Vagina (tissue), 2 donors: ENCODE results near the gene CXCL10. TPM values are rescaled to one million over a fixed set of nuclear protein-coding genes. Genes with fewer than 3 reads are reported as not detected.
"Not testable (repeated sequence)": the region's sequence is repeated elsewhere in the genome, so short reads cannot be mapped to it uniquely, and the experiment has no call there.

Experiments
- DNase-seq, 2 donors: peaks; one replicate each; pipeline ENCODE4 v3.0.0-alpha.2; 2017; ENCODE audit errors: extremely low spot score in 2 of 2
- H3K27ac ChIP-seq: fragments of 200-600 bp; sonication (generic); one replicate; pipeline ENCODE4 v1.5.1; 2019
- H3K27me3 ChIP-seq: fragments of 200-600 bp; sonication (generic); one replicate; pipeline ENCODE4 v1.5.1; 2019
- H3K36me3 ChIP-seq, 2 donors: fragments of 200-600 bp; sonication (generic); one replicate each; pipeline ENCODE4 v1.5.1; 2017 to 2019
- H3K4me1 ChIP-seq: fragments of 200-600 bp; sonication (generic); one replicate; pipeline ENCODE4 v1.5.1; 2019
- H3K4me3 ChIP-seq, 2 donors: fragments of 200-600 bp; sonication (generic); 1 replicate in 1 of 2; 2 replicates in 1 of 2; pipeline ENCODE4 v1.5.1; 2016 to 2019
- H3K9me3 ChIP-seq: fragments of 200-600 bp; sonication (generic); one replicate; pipeline ENCODE4 v1.5.1; 2019
- CTCF ChIP-seq, 3 experiments: fragments of 450-650 bp in 2 of 3; fragments of 200-600 bp in 1 of 3; sonication (generic) in 1 of 3; IDR thresholded peaks; one replicate each; pipeline ENCODE4 v1.5.1; 2017 to 2019; ENCODE audit warnings: antibody characterized with exemption in 3 of 3, mild to moderate bottlenecking in 2 of 3, moderate library complexity in 2 of 3
- POLR2A ChIP-seq, 2 donors: fragments of 450-650 bp; IDR thresholded peaks; one replicate each; pipeline ENCODE4 v1.6.1; 2017; ENCODE audit warnings: antibody characterized with exemption in 2 of 2, mild to moderate bottlenecking in 2 of 2, moderate library complexity in 2 of 2
- POLR2AphosphoS5 ChIP-seq, 2 donors: sonication (generic); formaldehyde crosslinking; IDR thresholded peaks; one replicate each; pipeline ENCODE4 v1.9.0; 2017; ENCODE audit warnings: antibody characterized with exemption in 2 of 2, mild to moderate bottlenecking in 2 of 2, low read depth in 1 of 2; ENCODE audit not compliant: insufficient read depth in 1 of 2
- intact Hi-C: fragments of 100-400 bp; cut with DNase I; formaldehyde crosslinking; loops from one replicate; pipeline ENCODE4 v1.15.1; 2023
- total RNA-seq: library from RNA; depleted of rRNA; stranded (reverse); fragments of >200 nt; gene quantifications from one replicate; pipeline ENCODE4 v1.2.3, GENCODE V29; 2016

The CXCL10 gene
- total RNA-seq, 1 donor from 2014 or later: 1.7 TPM

DNA sequence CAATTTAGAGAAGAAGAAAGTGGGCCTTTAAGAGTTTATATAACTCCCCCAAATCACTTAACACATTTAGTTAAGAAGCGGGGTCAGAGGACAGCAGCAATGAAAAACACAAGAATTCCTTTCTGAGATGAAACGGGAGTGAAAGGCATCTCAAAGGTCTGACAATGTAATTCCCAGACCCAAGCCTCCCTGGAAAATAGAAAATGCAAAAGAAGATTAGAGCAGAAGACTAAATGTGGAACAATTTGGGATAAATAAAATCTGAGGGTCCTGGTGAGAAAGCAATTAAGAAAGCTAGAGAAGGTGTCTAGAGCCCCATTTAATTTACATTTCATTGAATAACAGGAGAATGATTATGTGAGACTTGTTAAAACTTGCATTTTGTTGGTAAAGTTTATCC lies 32.1 kb upstream of the CXCL10 start:
- no peaks in the 10 kb centered on the region for H3K36me3 ChIP-seq
- no peaks in the 10 kb centered on the region for H3K9me3 ChIP-seq
- H3K4me1 ChIP-seq: no peaks in the 10 kb centered on the region
- intact Hi-C loops: no loop called here
- DNase-seq: no peak
- TF ChIP-seq POLR2AphosphoS5 (IDR thresholded peaks at IDR 0.05; ENCODE audit: insufficient read depth in 1 of 2, low read depth in 1 of 2) (no peak), POLR2A (IDR thresholded peaks at IDR 0.05) (no peak), CTCF (IDR thresholded peaks at IDR 0.05) (no peak)
- no peaks in the 10 kb centered on the region for H3K27me3 ChIP-seq
- no peak overlapping the region for H3K27ac ChIP-seq
- no peak overlapping the region for H3K4me3 ChIP-seq

GRCh38 chr4:76055016-76055415 lies 31.7 kb upstream of the CXCL10 start:
- H3K4me3 ChIP-seq: no peak overlapping the region
- no peak for TF ChIP-seq POLR2AphosphoS5 (IDR thresholded peaks at IDR 0.05; ENCODE audit: insufficient read depth in 1 of 2, low read depth in 1 of 2)
- TF ChIP-seq CTCF (IDR thresholded peaks at IDR 0.05): no peak
- no peak for TF ChIP-seq POLR2A (IDR thresholded peaks at IDR 0.05)
- H3K36me3 ChIP-seq: no peaks in the 10 kb centered on the region
- no peaks in the 10 kb centered on the region for H3K27me3 ChIP-seq
- intact Hi-C loops: no loop called here
- no peaks in the 10 kb centered on the region for H3K4me1 ChIP-seq
- no peak overlapping the region for H3K27ac ChIP-seq
- DNase-seq: no peak
- H3K9me3 ChIP-seq: no peaks in the 10 kb centered on the region

DNA sequence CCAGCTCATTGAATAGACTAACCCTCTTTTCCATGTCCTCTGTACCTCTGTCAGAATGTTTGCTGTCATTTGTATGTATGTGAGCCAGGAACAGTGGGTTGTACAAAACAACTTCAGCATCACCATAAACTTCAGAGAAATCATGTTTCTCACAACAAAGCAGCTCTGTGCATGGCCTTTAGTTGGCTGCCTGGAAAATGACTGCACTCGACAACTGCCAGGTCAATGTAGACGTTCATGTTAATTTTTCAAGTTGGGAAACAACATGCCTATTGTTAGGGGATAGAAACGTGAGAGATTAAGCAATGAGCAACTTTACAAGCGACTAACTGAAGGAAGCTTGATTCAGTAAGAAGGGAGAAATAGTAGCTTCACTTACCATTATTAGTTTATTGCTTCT lies 30.4 kb upstream of the CXCL10 start:
- Histone ChIP-seq H3K4me3 (no peak overlapping the region), H3K27me3 (no peaks in the 10 kb centered on the region), H3K27ac (no peak overlapping the region), H3K9me3 (no peaks in the 10 kb centered on the region), H3K4me1 (no peaks in the 10 kb centered on the region), H3K36me3 (no peaks in the 10 kb centered on the region)
- intact Hi-C loops: no loop called here
- no peak for DNase-seq
- TF ChIP-seq POLR2A (IDR thresholded peaks at IDR 0.05) (no peak), POLR2AphosphoS5 (IDR thresholded peaks at IDR 0.05; ENCODE audit: insufficient read depth in 1 of 2, low read depth in 1 of 2) (no peak), CTCF (IDR thresholded peaks at IDR 0.05) (no peak)

DNA sequence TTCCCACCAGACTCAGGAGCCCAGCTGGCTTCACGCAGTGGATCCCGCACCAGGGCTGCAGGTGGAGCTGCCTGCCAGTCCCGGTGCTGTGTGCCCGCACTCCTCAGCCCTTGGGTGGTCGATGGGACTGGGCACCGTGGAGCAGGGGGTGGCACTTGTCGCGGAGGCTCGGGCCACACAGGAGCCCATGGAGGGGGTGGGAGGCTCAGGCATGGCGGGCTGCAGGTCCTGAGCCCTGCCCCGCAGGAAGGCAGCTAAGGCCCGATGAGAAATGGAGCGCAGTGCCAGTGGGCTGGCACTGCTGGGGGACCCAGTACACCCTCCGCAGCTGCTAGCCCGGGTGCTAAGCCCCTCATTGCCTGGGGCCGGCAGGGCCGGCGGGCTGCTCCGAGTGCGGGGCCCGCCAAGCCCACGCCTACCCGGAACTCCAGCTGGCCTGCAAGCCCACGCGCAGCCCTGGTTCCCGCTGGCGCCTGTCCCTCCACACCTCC lies 27.3 kb upstream of the CXCL10 start:
- H3K4me1 ChIP-seq, H3K27me3 ChIP-seq, H3K4me3 ChIP-seq, intact Hi-C loops, DNase-seq, H3K36me3 ChIP-seq, H3K9me3 ChIP-seq, H3K27ac ChIP-seq: not testable (repeated sequence)

DNA sequence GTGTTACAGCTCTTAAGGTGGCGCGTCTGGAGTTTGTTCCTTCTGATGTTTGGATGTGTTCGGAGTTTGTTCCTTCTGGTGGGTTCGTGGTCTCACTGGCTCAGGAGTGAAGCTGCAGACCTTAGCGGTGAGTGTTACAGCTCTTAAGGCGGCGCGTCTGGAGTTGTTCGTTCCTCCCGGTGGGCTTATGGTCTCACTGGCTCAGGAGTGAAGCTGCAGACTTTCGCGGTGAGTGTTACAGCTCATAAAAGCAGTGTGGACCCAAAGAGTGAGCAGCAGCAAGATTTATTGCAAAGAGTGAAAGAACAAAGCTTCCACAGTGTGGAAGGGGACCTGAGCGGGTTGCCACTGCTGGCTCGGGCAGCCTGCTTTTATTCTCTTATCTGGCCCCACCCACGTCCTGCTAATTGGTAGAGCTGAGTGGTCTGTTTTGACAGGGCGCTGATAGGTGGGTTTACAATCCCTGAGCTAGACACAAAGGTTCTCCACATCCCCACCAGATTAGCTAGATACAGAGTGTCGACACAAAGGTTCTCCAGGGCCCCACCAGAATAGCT lies 26.6 kb upstream of the CXCL10 start:
- H3K27ac ChIP-seq, H3K4me3 ChIP-seq, H3K9me3 ChIP-seq, DNase-seq, H3K36me3 ChIP-seq, intact Hi-C loops, H3K4me1 ChIP-seq, H3K27me3 ChIP-seq: not testable (repeated sequence)

DNA sequence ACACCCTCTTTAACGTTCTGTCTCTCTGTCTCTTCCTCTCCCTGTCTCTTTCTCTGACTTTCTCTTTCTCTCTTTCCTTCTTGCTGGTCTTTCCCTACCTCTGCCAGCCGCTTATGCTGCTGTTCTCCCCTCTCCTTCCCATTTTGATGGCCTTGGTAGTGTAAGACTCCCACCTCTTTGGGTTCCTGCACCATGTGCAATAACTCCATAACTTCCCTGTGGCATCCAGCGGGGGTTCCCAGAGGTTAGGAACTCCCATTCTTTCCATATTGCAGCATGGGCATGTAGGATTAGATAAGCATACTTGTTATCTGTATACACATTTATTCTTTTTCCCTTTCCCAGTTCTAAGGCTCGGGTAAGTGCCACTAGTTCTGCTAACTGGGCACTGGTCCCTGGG lies 21.4 kb upstream of the CXCL10 start:
- H3K36me3 ChIP-seq, intact Hi-C loops, H3K27me3 ChIP-seq, H3K4me3 ChIP-seq, DNase-seq, H3K9me3 ChIP-seq, H3K4me1 ChIP-seq, H3K27ac ChIP-seq: not testable (repeated sequence)

DNA sequence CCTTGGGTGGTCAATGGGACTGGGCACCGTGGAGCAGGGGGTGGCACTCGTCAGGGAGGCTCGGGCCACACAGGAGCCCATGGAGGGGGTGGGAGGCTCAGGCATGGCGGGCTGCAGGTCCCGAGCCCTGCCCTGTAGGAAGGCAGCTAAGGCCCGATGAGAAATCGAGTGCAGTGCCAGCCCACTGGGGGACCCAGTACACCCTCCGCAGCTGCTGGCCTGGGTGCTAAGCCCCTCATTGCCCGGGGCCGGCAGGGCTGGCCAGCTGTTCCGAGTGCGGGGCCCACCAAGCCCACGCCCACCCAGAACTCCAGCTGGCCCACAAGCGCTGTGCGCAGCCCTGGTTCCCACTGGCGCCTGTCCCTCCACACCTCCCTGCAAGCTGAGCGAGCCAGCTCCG lies 20.0 kb upstream of the CXCL10 start:
- H3K27ac ChIP-seq, DNase-seq, H3K4me3 ChIP-seq, intact Hi-C loops, H3K9me3 ChIP-seq, H3K27me3 ChIP-seq, H3K36me3 ChIP-seq, H3K4me1 ChIP-seq: not testable (repeated sequence)

DNA sequence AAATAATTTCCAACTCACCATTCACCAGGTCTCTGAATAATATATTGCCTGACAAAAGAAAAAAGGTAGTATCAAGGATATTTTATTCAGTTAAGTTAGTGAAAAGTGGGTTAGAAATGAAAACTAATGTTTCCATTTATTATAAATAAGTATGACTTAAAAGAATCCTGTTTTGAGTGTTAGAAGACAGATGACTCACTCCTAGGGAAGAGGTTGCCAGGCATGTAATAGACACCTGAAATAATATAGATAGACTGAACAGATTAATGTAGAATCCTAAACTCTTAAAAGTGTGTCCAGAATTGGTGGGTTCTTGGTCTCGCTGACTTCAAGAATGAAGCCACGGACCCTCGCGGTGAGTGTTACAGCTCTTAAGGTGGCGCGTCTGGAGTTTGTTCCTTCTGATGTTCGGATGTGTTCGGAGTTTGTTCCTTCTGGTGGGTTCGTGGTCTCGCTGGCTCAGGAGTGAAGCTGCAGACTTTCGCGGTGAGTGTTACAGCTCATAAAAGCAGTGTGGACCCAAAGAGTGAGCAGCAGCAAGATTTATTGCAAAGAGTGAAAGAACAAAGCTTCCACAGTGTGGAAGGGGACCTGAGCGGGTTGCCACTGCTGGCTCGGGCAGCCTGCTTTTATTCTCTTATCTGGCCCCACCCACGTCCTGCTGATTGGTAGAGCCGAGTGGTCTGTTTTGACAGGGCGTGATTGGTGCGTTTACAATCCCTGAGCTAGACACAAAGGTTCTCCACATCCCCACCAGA lies 19.1 kb upstream of the CXCL10 start:
- DNase-seq, H3K36me3 ChIP-seq, H3K27ac ChIP-seq, H3K4me3 ChIP-seq, intact Hi-C loops, H3K4me1 ChIP-seq, H3K9me3 ChIP-seq, H3K27me3 ChIP-seq: not testable (repeated sequence)
